NCI-H2081 treated with DMSO at 0.1 percent for 48 hours (cell line): ENCODE measurements around the gene SMARCB1.

ENCODE experiments used
- DNase-seq: peaks from one replicate; lab custom pipeline; 2025; lab: John Stamatoyannopoulos, UW

Gene SMARCB1

DNA sequence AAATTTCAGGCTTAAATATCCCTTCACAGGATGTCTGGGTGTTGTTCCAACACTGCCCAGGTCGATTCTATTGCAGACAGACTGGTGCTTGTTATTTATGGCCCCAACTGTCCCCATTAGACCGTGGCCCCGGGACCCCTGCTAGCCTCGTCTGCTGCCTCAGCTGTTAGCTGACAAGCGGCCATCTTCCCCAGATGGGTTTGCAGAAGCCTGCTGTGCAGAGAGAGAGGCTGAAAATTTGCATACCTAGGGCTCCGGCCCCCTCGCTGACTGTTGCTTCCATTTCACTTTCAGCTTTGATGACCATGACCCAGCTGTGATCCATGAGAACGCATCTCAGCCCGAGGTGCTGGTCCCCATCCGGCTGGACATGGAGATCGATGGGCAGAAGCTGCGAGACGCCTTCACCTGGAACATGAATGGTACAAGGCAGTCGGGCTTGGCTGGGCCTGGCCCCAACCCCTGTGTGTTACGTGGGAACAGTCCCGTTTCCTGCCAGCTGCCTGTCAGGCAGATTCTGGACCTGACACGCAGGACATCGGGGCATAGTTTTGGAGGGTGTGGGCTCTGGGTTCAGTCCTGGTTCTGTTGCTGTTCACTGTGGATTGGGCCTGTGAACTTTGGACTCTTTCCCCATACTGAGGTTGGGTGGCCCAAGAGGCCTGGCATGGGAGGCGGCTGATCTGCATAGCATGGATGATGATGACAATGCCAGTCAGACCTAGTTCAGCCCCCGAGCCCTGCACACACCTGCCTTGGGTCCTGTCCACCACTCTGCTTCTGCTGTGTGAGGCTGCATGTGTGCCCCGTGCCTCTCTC, 16.4 kb downstream of the SMARCB1 start:
- no peak for DNase-seq

DNA sequence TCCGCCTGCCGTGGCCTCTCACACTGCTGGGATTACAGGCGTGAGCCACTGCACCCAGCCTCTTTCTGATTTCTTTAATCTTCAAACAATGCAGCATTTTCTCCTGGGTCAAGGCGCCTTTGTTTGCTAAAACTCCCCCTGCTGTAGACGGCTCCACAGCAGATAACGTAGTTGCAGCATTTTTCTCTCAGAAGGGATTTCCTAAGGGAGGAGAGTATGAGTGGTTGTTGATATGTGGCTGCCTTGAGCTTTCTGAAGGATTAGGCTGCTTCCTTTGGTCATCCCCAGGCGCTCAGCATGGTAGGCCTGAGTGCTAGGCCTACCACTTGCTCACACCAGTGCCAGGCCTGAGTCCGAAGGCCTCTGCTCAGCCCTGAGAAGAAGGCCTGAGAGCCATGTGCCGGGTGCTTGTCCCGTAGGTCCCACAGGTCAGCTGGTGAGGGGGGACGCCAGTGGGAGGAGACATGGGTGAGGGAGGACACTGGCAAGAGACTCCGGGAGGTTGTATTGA, 18.1 kb downstream of the SMARCB1 start:
- no peak for DNase-seq

DNA sequence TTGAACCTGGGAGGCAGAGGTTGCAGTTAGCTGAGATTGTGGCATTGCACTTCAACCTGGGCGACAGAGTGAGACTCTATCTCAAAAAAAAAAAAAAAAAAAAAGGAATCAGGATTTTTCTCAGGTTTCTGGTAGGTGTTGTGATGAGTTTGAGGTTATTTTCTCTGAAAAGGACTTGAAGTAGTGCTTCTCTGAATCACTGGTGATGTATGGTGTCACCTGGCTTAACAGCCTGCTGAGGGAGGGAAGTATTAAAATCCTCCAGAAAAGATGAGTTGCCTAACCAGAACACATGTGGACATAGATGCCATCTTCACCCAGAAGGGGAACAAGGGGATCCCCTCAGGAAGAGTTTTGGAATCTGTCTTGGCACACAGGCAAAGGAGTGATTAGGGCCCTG, 20.1 kb downstream of the SMARCB1 start:
- no peak for DNase-seq

DNA sequence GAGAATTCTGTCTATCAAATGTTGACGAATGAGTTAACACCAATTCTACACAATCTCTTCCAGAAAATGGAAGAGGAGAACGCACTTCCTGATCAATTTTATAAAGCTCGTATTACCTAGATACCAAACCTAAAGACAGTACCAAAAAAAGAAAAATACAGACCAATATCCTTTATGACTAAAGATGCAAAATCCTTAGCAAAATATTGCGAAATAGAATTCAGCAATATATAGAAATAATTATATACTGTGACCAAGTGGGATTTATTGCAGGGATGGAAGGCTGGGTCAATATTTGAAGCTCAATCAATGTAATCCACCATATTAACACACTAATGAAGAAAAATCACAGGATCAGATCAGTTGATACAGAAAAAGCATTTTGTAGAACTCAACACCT, 25.6 kb downstream of the SMARCB1 start:
- DNase-seq = no peak

DNA sequence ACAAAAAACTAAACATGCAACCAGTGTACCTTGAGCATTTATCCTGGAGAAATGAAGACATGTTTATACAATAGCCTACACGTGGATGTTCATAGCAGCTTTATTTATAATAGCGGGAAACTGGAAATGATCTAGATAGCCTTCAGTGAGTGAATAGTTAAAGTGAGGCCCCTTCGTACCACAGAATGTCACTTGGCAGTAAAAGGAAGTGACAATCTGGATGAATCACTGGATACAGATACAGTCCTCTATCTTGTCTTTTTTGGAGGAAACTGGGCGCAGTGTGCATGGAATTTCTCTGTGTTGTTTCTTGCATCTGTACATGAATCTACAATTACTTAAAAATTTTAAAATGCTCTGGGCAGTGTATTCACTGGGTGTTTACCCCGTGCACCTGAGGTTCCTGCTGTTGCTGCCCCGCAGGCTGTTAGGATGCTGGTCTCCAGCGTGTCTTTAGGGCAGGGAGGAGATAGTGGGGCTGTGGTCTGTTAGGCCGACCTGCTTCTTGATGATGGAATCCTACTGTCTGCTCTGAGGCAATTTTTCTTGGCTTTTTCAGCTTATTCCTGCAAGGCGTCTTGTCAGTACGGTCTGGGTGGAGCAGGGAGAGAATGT, 28.9 kb downstream of the SMARCB1 start:
- DNase-seq = no peak

DNA sequence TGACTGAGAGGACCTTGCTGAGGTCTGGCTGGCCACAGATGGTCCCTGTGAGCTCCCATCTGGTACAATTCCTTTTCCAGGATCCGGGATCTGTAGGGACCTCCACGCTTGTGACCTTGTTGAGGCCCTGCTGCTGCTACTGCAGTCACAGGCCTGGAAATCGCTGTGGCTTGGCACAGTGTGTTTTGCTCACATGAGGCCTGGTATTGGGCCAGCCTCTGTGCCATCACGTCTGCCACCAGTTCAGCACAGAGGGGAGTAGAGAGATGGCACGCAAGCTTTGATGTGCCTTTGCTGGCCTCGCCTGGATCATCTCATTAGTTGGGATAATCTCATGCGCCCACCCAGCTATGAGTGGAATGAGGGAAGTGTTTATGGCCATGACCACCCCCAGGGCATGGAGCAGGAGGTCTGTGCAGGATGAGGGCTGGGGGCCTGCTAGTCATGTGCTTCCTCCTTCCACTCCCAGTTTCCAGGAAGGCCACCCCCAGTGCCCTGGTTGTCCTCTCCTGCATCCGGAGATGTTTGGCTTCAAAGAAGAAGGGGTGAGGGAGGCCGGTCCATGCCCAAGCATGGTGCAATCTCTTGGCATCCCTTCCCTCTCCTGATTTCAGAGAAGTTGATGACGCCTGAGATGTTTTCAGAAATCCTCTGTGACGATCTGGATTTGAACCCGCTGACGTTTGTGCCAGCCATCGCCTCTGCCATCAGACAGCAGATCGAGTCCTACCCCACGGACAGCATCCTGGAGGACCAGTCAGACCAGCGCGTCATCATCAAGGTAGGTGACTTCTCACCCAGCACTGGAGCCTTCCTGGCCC, 29.6 kb downstream of the SMARCB1 start:
- no peak for DNase-seq

DNA sequence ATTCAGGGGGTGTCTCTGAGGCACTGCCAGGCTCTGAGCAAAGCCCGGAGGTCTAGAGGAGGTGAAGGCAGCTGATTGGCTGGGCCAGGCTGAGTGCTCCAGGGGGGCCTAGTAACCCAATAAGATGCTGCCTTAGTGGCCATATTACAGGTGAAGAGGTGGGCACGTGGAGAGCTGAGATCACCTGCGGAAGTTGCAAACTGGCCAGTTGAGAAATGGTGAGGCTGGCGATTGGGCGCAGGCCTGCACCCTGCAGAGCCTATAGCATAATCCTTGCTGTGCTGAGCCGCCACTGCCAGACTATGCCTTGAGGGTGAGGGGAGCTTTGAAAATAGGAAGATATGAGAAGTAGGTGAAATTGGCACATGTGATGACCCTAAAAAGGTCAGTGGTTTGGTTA, 30.4 kb downstream of the SMARCB1 start:
- no peak for DNase-seq

DNA sequence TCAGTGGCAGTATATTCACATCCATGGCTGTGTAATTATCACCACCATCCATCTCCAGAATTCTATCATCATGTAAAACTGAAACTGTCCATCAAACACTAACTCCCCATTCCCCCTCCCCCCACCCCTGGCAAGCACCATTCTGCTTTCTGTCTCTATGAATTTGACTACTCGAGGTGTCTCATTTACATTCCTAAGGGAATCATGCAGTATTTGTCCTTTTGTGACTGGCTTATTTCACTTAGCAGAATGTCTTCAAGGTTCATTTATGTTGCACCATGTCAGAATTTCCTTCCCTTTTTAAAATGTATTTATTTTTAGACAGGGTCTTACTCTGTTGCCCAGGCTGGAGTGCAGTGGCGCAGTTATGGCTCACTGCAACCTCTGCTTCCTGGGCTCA, 31.8 kb downstream of the SMARCB1 start:
- DNase-seq = no peak

DNA sequence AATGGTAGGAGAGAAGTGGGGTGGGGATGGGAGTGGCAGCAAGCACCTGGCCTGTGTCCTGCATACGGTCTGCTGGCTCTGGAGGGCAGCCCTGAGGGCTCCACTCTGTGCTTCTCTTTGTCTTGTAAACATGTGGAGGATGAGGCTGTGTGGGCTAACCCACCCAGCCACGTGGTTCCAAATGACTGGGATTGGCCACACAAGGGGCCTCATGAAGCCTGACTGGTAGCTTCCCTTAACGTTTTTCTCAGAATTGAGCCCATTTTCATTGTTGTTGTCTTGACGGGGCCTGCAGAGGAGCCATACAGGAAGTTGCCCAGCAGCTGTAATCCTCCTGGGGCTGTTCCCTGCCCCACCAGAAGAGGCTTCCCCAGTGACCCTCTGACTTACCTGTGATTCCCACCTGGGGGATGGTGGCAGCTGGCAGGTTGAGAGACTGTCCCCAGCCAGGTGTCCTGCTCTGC, 34.0 kb downstream of the SMARCB1 start:
- DNase-seq = no peak

DNA sequence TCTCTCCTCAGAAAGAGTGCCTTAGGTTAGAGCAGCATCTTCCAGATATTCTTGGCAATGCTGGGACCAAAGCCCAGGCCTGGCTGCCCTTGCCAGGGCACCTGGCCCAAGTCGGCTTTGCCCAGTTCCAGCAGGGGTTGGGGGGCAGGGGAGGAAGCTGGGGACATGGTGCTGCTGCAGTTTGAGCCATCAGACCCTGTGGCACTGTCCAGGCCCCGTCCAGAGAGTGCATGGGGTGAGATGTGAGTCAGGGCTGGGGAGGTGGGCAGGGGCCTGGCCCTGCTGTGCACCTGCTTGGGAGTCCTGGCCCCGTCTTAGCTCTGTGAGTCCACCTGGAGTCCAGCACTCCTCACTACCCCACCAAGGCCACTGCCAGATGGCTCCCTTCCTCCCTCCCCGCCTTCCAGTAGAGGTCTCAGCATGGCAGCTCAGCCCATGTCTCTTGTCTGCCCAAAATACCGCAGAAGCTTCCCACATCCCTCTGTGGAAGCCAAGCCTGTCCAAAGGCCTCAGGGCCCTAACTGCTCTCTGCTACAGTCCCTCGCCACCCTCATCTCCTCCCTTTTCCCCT, 35.4 kb downstream of the SMARCB1 start:
- no peak for DNase-seq

DNA sequence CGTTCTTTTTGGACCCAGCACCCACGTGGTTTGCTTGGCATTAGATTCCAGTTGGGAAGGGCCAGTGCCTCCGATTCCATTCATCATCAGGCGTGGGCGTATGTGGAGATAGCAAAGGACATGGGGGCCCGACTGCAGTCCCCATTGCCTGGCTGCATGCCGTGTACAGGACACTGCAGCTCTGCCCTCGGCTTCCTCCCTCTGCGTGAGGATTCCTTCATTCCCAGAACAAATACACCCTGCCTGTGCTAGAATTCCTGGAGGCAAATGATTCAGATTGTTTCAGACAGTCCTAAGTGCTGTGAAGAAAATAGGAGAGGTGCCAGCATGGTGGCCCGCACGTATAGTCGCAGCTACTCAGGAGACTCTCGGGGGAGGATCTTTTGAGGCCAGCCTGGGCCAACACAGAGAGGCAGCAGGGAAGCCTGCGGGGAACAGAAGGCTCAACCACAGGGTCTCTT, 36.6 kb downstream of the SMARCB1 start:
- no peak for DNase-seq

DNA sequence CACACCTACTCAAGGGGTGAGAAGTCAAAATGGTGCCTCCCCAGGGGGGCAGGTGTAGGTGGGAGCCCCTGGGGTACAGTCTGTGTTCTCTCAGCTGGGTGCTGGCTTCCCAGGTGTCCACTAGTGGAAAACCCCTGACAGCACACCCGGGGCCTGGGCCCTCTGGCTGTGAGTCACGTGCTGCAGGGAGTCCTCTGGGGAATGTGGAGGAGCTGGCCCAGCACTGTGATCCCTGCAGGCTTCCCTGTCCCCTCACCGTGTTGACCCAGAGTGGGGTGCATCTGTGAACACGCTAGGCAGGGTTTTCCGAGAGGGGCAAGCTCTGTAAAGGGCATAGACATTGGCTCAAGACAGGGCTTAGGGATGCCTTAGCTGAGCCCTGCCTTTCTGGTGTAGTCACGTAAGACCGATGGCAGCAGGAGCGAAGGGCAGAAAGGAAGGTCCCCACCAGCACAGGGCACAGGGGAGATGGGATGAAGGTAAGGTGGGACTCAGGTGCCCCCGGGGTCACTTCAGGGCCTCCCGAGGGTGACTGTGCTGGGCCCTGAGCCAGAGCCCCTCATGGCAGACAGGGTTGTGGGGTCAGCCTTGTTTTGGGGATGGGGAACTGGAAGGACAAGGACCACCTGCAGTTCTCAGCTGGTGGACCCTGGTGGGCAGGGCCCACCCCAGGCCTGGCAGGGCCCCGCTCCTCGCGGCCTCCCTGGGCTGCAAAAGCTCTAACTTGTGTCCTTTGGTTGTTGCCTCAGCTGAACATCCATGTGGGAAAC, 37.9 kb downstream of the SMARCB1 start:
- no peak for DNase-seq

DNA sequence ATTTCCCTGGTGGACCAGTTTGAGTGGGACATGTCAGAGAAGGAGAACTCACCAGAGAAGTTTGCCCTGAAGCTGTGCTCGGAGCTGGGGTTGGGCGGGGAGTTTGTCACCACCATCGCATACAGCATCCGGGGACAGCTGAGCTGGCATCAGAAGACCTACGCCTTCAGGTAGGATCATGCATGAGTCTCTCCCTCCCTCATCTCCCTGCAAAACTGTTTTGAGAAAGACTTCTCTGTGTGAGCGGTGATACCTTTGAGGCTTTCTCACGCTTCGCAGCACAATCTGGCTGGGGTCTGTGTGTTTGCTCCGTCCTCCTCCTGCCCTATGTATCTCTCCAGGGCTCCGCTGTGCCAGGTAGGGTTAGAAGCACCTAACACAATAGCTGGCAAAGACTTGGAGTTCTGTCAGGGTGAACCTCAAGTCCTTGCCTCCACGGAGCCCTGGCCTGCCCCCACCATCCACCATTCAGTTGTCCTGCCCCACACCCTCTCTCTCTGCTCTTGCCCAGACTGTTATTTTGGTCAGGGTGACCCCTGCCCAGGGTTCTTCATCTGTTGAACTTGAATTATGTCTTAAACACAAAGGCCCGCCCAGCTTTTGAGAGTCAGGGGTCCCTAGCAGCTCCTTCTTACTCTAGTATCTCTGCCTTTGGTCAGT, 38.6 kb downstream of the SMARCB1 start:
- DNase-seq = no peak

DNA sequence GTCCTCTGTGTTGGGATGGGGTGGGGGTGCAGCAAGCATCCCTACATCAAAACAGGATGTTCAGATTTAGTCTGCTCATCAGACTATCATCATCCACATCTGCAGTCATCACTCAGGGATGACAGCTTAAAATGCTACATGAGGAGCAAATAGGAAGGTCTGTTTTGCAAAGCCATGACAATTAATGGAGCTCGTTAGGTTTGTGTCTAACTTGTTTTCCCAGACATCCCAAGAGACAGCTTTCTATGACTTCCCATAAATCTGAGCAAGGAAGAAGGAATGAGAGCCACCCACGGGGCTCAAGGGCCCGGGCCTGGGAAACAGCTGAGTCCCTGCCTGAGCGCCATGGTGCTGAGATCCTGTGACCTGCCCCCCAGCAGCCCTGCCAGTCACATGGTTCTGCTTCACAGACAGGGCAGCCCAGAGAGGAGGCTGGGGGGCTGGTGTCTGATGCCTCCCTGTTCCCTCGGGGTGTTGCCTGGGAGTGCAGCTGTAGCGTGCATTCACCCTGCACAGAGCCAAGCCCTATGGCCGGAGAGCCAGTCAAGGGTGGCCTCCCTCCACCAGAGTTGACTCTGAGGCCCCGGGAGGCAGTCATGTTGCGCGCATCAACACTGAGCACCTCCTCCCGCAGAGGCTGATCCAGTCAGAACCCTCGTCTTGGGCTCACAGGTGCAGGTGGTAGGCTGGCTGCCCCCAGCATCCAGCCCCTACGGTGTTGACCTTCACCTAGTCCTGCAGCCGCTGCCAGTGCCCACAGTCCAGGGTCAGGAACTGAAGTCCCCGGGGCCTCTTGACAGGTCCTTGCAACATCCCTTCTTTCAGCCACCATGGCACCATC, 40.0 kb downstream of the SMARCB1 start:
- DNase-seq = no peak

DNA sequence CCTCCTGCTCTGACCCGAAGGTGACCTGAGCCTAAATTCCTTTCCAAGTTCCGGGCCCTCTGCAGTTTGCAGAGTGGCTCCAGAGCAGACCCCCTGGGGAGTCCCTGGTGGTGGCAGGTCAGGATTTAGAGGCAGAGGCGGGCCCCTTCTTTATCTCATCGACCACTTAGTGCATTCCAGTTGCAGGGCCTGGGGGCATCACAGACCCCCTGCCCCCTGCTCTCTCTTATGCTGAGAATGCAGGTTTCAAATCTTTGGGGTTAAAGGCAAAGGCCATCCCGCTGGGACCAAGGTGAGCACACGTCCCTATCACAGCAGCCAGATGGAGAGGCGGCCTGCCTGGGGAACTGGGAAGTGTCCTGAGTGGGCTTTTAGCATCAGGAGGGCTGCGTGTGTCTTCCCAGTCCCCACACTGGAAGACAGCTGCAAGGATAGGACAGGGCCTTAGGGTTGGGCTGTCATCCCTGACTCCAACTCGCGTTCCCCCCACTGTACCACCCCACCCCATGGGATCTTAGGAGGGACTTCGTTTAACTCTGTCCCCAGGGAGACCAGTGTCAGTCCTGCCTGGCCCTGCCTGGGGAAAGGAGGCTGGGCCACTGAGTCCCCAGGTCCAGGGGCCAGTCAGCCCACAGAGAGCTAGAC, 40.7 kb downstream of the SMARCB1 start:
- no peak for DNase-seq

DNA sequence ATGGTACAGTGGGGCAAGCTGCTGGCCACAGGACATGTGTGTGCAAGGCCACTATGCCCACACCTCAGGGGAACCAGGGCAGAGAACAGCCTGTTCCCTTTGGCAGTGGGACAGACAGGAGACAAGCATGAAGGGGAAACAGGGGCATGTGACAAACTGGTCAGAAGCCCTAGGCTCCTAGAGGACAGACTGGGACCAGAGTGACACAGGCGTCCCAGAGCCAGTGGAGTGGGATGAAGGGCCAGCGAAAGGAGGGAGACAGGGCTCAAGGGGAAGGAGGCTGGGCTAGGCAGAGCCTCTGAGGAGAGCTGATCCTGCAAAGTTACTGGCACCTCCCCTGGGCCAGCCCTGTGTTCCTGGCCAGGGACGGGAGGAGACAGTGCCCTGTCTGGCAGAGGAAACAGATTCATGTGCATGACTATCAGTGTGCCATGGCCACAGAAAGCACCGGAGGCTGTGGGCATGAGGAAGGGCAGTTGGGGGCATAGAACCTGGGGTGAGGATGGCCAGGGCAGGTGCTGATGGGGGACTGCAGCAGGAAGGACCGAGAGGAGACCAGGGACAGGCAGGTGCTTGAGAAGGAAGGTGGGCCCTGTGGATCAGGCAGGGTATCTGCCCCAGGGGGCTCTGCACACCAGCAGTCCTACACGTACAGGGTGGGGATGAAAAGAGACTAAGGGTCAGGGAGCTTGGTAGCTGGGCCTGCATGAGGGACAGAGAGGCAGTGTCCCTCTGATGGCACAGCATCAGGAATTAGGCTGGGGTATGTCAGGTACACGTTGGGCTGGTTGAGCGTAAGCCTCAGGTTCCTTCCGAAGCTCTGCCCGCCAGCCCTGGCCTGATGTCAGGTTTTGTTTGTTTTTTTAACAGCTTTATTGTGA, 42.3 kb downstream of the SMARCB1 start:
- DNase-seq = no peak

DNA sequence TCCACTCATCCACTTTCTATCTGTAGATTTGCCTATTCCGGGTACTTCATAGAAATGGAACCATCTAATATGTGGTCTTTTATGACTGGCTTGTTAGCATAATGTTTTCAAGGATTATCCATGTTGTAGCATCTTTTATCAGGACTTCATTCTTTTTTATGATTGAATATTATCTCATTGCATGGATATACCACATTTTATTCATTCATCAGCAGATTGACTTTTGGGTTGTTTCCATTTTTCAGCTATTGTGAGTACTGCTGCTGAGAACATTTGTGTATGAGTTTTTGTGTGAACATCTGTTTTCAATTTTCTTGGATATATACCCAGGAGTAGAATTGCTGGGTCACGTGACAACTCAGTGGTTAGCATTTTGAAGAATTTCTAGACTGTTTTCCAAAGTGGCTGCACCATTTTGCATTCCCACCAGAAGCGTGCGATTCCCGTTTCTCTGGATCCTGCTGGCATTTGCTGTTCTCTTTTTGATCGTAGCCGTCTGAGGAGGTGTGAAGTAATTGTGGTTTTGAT, 43.1 kb downstream of the SMARCB1 start:
- no peak for DNase-seq

DNA sequence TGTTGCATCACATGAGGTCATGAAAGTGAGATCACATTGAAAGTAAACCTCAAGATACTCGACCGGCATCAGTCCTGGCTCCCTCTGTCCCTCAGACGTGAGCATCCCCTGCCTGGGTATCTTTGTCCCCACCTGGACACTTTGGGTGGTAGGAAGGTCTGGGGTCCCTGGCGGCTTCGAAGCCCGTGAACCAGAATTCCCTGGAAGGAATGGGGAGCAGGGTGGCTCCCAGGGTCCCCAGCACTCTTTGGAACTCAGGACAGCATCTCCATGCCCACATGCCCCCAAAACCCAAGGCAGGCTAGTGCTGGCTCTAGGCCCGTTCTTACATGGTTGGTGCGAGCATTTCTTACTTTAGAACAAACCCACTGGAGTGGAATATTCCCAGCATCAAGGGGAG, 44.5 kb downstream of the SMARCB1 start:
- no peak for DNase-seq
